ENCODE data around the gene BTBD7. TPM values are rescaled to one million over a fixed set of nuclear protein-coding genes. Genes with fewer than 3 reads are reported as not detected.

Gene BTBD7
- total and polyA plus RNA-seq, 3 donors from 2014 or later = 16.9 to 27.8 (median 26.1) TPM

DNA sequence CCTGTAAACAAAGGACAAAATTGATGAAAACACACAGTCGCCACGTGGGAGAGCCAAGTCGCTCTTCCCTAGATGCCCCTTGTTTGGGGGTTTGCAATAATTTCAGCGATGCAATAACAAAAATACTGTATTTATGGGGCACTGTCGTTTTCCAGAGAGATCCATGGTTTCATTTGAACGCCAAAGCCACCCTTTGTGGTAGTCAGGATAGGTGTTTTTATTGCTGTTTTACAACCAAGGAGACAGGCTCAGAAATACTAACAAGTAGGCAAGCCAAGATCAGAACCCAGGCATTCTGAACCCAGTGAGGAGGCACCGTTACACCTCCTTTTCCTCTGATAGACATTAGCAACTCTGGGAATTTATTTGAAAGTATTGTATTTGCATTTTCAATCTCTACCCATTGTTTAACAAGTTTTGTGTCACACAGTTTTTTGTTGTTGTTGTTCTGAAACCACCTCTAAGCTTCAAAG, 831 bp upstream of the BTBD7 start:
- Histone ChIP-seq H3K27ac (peak overlapping the region; percentile 78 to 97), H3K36me3 (ENCODE audit: low read depth, missing control alignments) (no peaks in the 10 kb centered on the region), H3K27me3 (no peaks in the 10 kb centered on the region), H3K4me3 (peak overlapping the region; percentile 82 to 95), H3K9me3 (no peaks in the 10 kb centered on the region), H3K4me1 (peaks cover 11% of the 10 kb centered on the region)
- TF ChIP-seq POLR2A (IDR thresholded peaks at IDR 0.05) = no peak
- TF ChIP-seq, protein P1, sequence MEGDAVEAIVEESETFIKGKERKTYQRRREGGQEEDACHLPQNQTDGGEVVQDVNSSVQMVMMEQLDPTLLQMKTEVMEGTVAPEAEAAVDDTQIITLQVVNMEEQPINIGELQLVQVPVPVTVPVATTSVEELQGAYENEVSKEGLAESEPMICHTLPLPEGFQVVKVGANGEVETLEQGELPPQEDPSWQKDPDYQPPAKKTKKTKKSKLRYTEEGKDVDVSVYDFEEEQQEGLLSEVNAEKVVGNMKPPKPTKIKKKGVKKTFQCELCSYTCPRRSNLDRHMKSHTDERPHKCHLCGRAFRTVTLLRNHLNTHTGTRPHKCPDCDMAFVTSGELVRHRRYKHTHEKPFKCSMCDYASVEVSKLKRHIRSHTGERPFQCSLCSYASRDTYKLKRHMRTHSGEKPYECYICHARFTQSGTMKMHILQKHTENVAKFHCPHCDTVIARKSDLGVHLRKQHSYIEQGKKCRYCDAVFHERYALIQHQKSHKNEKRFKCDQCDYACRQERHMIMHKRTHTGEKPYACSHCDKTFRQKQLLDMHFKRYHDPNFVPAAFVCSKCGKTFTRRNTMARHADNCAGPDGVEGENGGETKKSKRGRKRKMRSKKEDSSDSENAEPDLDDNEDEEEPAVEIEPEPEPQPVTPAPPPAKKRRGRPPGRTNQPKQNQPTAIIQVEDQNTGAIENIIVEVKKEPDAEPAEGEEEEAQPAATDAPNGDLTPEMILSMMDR (IDR thresholded peaks at IDR 0.05) = no peak
- DNase-seq = no peak
- 2 to 9% methylated on average over 7 of the region's 7 CpGs for WGBS, 2 donors
- intact Hi-C loops (cut with DNase I; ENCODE audit: low total_unique reads) = no loop called here

- TF ChIP-seq, protein P1 (IDR thresholded peaks at IDR 0.05) = no peak
- no peak for TF ChIP-seq POLR2A (IDR thresholded peaks at IDR 0.05)
- Histone ChIP-seq H3K36me3 (ENCODE audit: low read depth, missing control alignments) (no peaks in the 10 kb centered on the region), H3K4me3 (peak overlapping the region; percentile 82 to 95), H3K27me3 (no peaks in the 10 kb centered on the region), H3K9me3 (no peaks in the 10 kb centered on the region), H3K4me1 (peaks cover 11% of the 10 kb centered on the region), H3K27ac (peak overlapping the region; percentile 85 to 97)
- DNase-seq = peak; percentile 48
- WGBS, 2 donors = 0% methylated on average over 4 to 54 of the region's 61 CpGs
- intact Hi-C loops (cut with DNase I; ENCODE audit: low total_unique reads) = no loop called here
Observed at GRCh38 chr14:93332397-93332852, 411 bp downstream of the BTBD7 start.

- WGBS, 2 donors = 18 to 28% methylated on average over 17 to 21 of the region's 21 CpGs
- no peak for TF ChIP-seq POLR2A (IDR thresholded peaks at IDR 0.05)
- TF ChIP-seq, protein P1 (IDR thresholded peaks at IDR 0.05) = no peak
- Histone ChIP-seq H3K9me3 (no peaks in the 10 kb centered on the region), H3K27ac (peak overlapping the region; percentile 85 to 97), H3K4me3 (peak overlapping the region; percentile 82 to 95), H3K36me3 (ENCODE audit: low read depth, missing control alignments) (no peaks in the 10 kb centered on the region), H3K27me3 (no peaks in the 10 kb centered on the region), H3K4me1 (peaks cover 11% of the 10 kb centered on the region)
- intact Hi-C loops (cut with DNase I; ENCODE audit: low total_unique reads) = no loop called here
- no peak for DNase-seq
Observed at GRCh38 chr14:93331728-93332396, 974 bp downstream of the BTBD7 start.

GRCh38 chr14:93331002-93331727, 1.7 kb downstream of the BTBD7 start:
- intact Hi-C loops (cut with DNase I; ENCODE audit: low total_unique reads) = no loop called here

More at GRCh38 chr14:93331002-93331727, 1.7 kb downstream of the BTBD7 start:
- H3K4me1 ChIP-seq = peaks cover 11% of the 10 kb centered on the region
- TF ChIP-seq POLR2A (IDR thresholded peaks at IDR 0.05) = no peak
- TF ChIP-seq, protein P1 (IDR thresholded peaks at IDR 0.05) = no peak
- H3K27me3 ChIP-seq = no peaks in the 10 kb centered on the region
- peak overlapping the region in 1 of 2 donors; percentile 82 for H3K4me3 ChIP-seq
- 51 to 57% methylated on average over 17 of the region's 17 CpGs for WGBS, 2 donors
- H3K9me3 ChIP-seq = no peaks in the 10 kb centered on the region
- DNase-seq = no peak
- H3K27ac ChIP-seq = peak overlapping the region in 1 of 2 donors; percentile 97
- H3K36me3 ChIP-seq (ENCODE audit: low read depth, missing control alignments) = no peaks in the 10 kb centered on the region
